A549 (cell line): ENCODE data around the gene RAP1B.

Source experiments
- CEBPB ChIP-seq, 2 experiments: fragments of >200 bp in 1 of 2; sonication (Bioruptor Twin) in 1 of 2; formaldehyde crosslinking in 1 of 2; IDR thresholded peaks; 2 replicates each; pipeline ENCODE4 v1.6.1; 2012 to 2016
- EHMT2 ChIP-seq: fragments of 200-600 bp; sonication (generic); IDR thresholded peaks from 2 replicates; pipeline ENCODE4 v1.6.1; 2016; ENCODE audit warnings: antibody characterized with exemption, low read depth, mild to moderate bottlenecking, moderate library complexity
- EP300 ChIP-seq, 2 experiments: fragments of >200 bp; sonication (Bioruptor Twin); formaldehyde crosslinking; IDR thresholded peaks; 2 replicates in 1 of 2; 3 replicates in 1 of 2; pipeline ENCODE4 v1.6.1; 2016 to 2017
- JUN ChIP-seq, 2 experiments: fragments of >200 bp; sonication (Bioruptor Twin); formaldehyde crosslinking; IDR thresholded peaks; 2 replicates in 1 of 2; 3 replicates in 1 of 2; pipeline ENCODE4 v1.6.1; 2016 to 2017
- KDM5A ChIP-seq: fragments of 200-600 bp; sonication (generic); IDR thresholded peaks from 2 replicates; pipeline ENCODE4 v1.6.1; 2016; ENCODE audit warnings: antibody characterized with exemption, mild to moderate bottlenecking
- POLR2A ChIP-seq: IDR thresholded peaks from 2 replicates; pipeline ENCODE4 v1.6.1; 2012; ENCODE audit warnings: mild to moderate bottlenecking, low read length
- RAD21 ChIP-seq, 2 experiments: fragments of >200 bp in 1 of 2; sonication (Bioruptor Twin) in 1 of 2; formaldehyde crosslinking in 1 of 2; IDR thresholded peaks in 1 of 2; conservative IDR thresholded peaks in 1 of 2; 2 replicates in 1 of 2; 3 replicates in 1 of 2; pipeline ENCODE4 v1.6.1; 2012 to 2018; ENCODE audit warnings: inconsistent platforms in 1 of 2
- RCOR1 ChIP-seq: fragments of 150-350 bp; IDR thresholded peaks from 2 replicates; pipeline ENCODE4 v1.6.1; 2014; ENCODE audit warnings: antibody characterized with exemption, low read length, low read depth
- TF ChIP-seq, protein P1 (sequence below): fragments of >200 bp; sonication (Bioruptor Twin); formaldehyde crosslinking; IDR thresholded peaks from 3 replicates; pipeline ENCODE4 v1.5.1; 2016
- TF ChIP-seq, protein P2 (sequence below): IDR thresholded peaks from 2 replicates; pipeline ENCODE4 v1.6.1; 2012

DNA sequence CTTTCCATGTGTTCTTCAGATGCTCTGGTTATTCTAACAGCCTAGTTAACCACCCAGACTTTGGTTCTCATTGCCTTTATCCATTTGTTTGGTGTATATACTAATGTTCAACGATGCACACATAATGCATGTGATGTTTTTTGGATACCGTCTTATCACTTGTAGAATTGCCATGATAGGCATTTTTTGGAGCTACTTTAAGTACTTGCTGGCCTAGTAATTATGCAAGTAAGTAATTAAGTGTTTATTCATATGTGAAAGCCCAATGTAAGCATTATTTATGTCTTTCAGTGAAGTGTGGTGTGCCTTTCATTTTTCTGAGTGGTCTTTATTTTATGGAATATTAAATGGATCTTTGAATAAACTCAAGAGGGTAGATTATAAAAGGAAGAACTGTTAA lies 14.2 kb downstream of the RAP1B start:
- TF ChIP-seq, protein P1, sequence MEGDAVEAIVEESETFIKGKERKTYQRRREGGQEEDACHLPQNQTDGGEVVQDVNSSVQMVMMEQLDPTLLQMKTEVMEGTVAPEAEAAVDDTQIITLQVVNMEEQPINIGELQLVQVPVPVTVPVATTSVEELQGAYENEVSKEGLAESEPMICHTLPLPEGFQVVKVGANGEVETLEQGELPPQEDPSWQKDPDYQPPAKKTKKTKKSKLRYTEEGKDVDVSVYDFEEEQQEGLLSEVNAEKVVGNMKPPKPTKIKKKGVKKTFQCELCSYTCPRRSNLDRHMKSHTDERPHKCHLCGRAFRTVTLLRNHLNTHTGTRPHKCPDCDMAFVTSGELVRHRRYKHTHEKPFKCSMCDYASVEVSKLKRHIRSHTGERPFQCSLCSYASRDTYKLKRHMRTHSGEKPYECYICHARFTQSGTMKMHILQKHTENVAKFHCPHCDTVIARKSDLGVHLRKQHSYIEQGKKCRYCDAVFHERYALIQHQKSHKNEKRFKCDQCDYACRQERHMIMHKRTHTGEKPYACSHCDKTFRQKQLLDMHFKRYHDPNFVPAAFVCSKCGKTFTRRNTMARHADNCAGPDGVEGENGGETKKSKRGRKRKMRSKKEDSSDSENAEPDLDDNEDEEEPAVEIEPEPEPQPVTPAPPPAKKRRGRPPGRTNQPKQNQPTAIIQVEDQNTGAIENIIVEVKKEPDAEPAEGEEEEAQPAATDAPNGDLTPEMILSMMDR, result no peak
- TF ChIP-seq, protein P2, sequence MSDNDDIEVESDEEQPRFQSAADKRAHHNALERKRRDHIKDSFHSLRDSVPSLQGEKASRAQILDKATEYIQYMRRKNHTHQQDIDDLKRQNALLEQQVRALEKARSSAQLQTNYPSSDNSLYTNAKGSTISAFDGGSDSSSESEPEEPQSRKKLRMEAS, result no peak
- TF ChIP-seq CEBPB (IDR thresholded peaks at IDR 0.05) (no peak), RAD21 (conservative IDR thresholded peaks at IDR 0.05 in 1 of 2, IDR thresholded peaks at IDR 0.05 in 1 of 2) (no peak), EP300 (IDR thresholded peaks at IDR 0.05) (no peak), POLR2A (no peak), JUN (IDR thresholded peaks at IDR 0.05) (no peak), KDM5A (no peak), RCOR1 (no peak), EHMT2 (no peak)
